Measurements from ENCODE around the gene ALLC. TPM values are rescaled to one million over a fixed set of nuclear protein-coding genes. Genes with fewer than 3 reads are reported as not detected.
"Not testable (repeated sequence)": the region's sequence is repeated elsewhere in the genome, so short reads cannot be mapped to it uniquely, and the experiment has no call there.

The ALLC gene
- total RNA-seq, 2 donors from 2014 or later, result not detected

DNA sequence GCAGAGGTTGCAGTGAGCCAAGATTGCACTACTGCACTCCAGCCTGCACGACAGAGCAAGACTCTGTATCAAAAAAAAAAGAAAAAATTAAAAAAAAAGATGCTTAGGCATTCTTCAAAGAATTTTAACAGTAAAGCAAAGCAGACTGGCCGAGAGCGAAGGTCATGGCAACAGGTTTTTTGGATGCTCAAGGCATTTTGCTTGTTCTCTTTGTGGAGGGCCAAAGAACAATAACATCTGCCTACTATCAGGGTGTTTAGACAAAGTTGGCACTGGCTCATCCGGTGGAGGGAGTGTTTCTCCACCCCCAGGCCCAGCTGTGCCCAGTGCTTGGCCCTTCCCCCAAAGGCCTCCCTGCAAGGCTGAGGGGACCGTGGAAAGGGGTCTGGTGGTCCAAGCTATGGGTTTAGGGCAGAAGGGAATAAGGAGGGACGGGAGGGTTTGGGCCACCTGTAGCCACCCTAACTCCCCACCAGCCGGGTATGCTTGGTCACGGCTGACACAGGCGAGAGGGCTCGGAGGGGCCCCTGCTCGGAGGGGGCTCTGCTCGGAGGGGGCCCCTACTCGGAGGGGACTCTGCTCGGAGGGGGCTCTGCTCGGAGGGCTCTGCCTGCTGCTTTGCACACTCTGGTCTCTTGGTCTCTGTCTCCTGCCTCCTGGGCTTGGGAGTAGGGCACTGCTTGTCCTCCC lies 26.7 kb upstream of the ALLC start:
- H3K36me3 Mint-ChIP-seq (ENCODE audit: low read depth), result peaks cover 5% of the 10 kb centered on the region
- ATAC-seq (no peak), DNase-seq (no peak)
- no peak overlapping the region for H3K27ac Mint-ChIP-seq
- H3K4me1 Mint-ChIP-seq, result peaks cover 5% of the 10 kb centered on the region
- H3K9me3 ChIP-seq (ENCODE audit: control insufficient read depth, low read length, poor library complexity, severe bottlenecking), result no peaks in the 10 kb centered on the region
- no peak overlapping the region for H3K4me3 Mint-ChIP-seq
- H3K27me3 Mint-ChIP-seq, result peaks cover 48% of the 10 kb centered on the region

DNA sequence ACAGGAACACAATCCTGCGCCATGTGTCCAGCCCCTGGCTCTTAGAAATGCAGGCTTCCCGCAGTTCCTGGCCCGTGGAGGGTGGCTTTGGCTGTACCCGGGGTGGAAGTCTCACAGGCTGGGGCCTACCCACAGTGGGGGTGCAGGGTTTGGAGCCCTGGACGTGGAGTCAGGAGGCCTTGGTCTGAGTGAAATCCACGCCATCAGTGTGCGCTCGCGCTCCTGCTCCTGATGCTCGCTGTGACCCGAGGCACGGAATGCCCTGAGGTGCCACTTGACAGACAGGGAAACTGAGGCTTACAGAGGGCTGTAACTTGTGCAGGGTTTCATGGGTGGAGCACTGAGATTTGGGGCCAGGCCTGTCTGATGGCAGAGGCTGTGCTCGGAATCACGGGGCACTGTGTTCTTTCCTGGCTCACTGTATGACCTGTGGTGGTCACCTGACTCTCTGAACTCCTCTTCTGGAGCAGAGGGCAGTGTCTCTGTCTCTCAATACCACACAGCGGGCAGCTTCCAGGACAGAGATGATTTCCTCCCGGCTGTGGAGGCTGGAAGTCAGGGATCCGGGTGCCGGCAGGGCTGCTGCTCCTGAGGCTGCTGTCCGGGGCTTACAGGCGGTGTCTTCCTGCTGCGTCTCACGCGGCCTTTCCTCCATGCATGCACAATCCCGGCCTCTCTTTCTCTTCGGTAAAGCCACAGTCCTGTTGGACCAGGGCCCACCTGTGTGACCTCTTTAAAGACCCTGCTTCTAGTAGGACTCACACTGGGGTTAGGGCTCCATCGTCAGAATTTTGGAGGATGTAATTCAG lies 25.9 kb upstream of the ALLC start:
- DNase-seq, result no peak
- ATAC-seq, result no peak
- H3K4me1 Mint-ChIP-seq, result peaks cover 5% of the 10 kb centered on the region
- no peak overlapping the region for H3K27ac Mint-ChIP-seq
- peaks cover 5% of the 10 kb centered on the region for H3K36me3 Mint-ChIP-seq (ENCODE audit: low read depth)
- H3K27me3 Mint-ChIP-seq, result peaks cover 49% of the 10 kb centered on the region
- no peaks in the 10 kb centered on the region for H3K9me3 ChIP-seq (ENCODE audit: control insufficient read depth, low read length, poor library complexity, severe bottlenecking)
- no peak overlapping the region for H3K4me3 Mint-ChIP-seq

DNA sequence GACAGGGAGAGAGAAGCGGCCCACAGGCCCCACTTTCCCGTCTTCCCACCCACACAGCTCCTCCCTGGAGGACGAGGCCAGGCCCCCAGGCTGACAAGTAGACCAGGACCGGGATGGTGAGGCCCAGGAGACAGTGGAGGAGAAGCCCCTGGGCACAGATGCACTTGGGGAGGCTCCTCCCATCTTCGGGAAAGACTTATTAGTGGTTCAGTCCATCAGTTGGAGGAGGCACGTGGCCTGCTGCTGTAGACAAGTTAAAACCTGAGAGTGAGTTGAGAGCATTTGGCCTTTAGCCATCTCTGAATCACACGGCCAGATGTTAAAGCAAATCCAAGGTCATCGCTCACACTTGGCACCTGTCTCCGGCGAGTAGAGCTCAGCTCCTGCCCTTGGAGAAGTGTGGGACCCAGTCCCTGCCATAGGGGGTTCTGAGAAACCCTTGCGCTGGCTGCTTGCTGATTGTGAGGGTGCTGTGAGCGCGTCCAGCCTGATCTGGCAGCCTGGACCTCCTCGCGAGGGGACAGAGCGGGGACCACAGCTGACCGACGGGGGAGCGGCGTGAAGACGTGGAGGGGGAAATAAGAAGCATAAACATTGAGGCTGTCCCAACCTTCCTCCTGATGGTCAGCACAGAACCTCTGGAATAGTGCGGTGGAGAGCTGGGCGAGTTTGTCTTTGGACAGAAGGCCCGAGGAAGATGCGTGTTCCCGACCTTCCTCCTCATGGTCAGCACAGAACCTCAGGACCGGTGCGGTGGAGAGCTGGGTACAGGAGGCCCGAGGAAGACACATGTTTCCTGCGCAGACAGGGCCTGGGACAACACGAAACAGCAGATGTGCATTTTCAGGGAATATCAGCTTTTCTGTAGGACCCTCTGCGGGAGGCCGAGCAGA lies 24.7 kb upstream of the ALLC start:
- H3K27me3 Mint-ChIP-seq, result peaks cover 51% of the 10 kb centered on the region
- peaks cover 2% of the 10 kb centered on the region for H3K4me1 Mint-ChIP-seq
- ATAC-seq, result no peak

DNA sequence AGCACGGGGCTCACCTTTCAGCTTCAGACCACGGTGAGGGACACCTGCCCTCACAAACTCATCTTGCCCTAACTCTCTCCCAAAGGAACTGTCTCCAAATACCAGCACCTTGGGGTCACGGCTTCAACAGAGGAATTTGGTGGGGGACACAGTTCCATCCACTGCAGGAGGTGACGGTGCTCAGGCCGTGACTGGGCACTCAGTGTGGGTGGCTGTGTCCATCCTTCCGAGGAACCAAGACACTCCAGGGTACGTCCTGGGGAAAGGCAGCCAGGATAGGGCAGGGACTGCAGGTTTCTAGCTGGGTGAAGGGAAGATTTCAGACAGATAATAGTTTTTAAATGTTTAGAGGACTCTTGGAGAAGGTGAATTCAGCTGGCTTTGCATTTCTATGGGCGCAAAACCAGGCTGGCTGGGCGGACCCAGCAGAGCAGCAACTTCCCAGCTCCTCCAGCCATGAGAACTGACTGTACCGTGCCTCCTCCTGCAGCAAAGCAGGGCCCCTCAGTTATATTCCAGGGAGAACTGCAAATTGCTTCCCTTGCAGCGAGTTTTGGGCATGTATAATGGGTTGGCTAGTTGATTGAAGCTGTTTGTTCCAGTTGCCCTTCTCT lies 23.9 kb upstream of the ALLC start:
- H3K36me3 Mint-ChIP-seq (ENCODE audit: low read depth), result no peaks in the 10 kb centered on the region
- H3K9me3 ChIP-seq (ENCODE audit: control insufficient read depth, low read length, poor library complexity, severe bottlenecking), result no peaks in the 10 kb centered on the region
- H3K4me3 Mint-ChIP-seq, result no peak overlapping the region
- peaks cover 4% of the 10 kb centered on the region for H3K4me1 Mint-ChIP-seq
- no peak for DNase-seq
- no peak for ATAC-seq
- no peak overlapping the region for H3K27ac Mint-ChIP-seq
- H3K27me3 Mint-ChIP-seq, result peaks cover 51% of the 10 kb centered on the region

More for the DNA sequence above, 24.7 kb upstream of the ALLC start:
- Mint-ChIP-seq H3K4me3 (no peak overlapping the region), H3K27ac (no peak overlapping the region), H3K36me3 (ENCODE audit: low read depth) (no peaks in the 10 kb centered on the region)
- no peaks in the 10 kb centered on the region for H3K9me3 ChIP-seq (ENCODE audit: control insufficient read depth, low read length, poor library complexity, severe bottlenecking)
- DNase-seq, result no peak

DNA sequence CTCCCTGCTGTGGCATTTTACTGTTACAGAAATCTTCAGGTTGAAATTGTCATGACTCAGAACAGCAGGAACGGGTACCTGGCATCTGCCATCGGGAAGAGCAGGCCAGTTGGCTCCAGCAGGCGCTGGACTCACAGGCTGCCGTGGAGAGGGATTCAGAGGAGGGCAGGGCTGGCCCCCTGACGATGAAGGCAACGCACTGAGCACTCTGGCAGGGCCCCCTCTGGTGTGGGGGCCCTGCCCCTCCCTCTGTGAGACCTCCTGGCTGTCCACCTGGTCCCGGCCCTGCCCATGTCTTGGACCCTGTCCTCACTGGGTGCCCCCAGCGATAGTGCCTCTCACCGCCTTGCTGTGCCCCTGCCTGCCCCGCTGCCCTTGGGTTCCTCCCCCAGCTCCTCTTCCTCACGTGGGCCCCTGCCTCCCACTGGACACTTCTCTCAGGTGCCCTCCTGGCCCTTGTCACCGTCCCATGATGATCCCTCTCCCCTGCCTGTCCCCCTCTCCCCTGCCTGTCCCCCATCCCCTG lies 23.3 kb upstream of the ALLC start:
- no peak overlapping the region for H3K4me3 Mint-ChIP-seq
- peaks cover 50% of the 10 kb centered on the region for H3K27me3 Mint-ChIP-seq
- ATAC-seq (no peak), DNase-seq (no peak)
- H3K9me3 ChIP-seq (ENCODE audit: control insufficient read depth, low read length, poor library complexity, severe bottlenecking), result no peaks in the 10 kb centered on the region
- H3K36me3 Mint-ChIP-seq (ENCODE audit: low read depth), result no peaks in the 10 kb centered on the region
- H3K27ac Mint-ChIP-seq, result no peak overlapping the region
- peaks cover 4% of the 10 kb centered on the region for H3K4me1 Mint-ChIP-seq

DNA sequence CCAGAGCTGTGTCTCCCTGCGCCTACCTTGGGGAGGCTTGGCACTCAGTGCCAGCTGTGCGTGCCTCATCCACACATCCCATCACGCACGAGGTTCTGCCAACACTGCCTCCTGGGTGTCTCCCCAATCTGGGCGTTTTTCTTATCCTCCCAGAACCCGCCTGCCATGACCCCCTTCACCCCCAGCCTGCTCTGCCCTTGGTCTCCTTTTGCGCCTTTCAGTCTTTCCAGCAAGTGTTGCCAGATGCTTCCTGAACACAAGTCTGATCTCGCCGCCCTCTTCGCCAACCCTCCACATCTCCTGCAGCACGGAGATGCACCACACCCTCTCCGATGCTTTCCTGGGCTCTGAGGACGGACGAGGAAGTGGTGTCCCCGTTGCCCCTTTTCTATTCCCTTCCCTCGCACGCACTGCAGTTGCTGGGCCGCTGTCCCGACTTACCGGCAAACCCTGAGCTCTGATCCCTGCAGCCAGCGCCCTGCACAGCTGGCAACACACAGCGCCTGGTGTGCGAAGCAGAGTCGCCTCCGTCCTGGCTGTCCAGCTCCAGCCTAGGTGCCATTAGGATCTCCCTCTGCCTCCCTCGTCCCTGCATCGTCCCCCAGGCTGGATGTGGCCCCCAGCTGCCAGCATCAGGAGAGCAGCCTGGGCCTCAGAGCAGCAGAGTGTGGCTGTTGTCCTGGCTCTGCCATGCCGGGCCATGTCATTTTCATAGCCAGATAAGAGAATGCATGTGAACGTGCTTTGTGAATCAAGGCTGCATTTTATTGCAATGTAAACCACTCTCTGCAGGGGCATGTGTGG lies 22.6 kb upstream of the ALLC start:
- H3K36me3 Mint-ChIP-seq (ENCODE audit: low read depth), result no peaks in the 10 kb centered on the region
- peaks cover 2% of the 10 kb centered on the region for H3K4me1 Mint-ChIP-seq
- no peaks in the 10 kb centered on the region for H3K9me3 ChIP-seq (ENCODE audit: control insufficient read depth, low read length, poor library complexity, severe bottlenecking)
- no peak overlapping the region for H3K27ac Mint-ChIP-seq
- DNase-seq, result no peak
- H3K27me3 Mint-ChIP-seq, result peaks cover 46% of the 10 kb centered on the region
- no peak overlapping the region for H3K4me3 Mint-ChIP-seq
- ATAC-seq, result no peak

DNA sequence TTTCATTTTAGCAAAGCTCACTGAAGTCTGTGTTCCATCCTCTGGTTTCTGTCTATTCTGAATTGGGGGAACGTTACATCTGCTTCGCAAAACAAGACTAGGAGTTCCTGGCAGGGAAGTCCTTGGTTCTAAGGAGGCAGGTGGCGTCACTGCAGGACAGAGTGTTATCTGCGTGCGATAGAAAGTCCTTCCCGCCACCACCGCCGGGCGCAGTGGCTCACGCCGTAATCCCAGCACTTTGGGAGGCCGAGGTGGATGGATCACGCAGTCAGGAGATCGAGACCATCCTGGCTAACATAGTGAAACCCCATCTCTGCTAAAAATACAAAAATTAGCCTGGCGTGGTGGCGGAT lies 22.0 kb upstream of the ALLC start:
- not testable (repeated sequence) for H3K4me1 Mint-ChIP-seq; DNase-seq; H3K4me3 Mint-ChIP-seq; H3K9me3 ChIP-seq (ENCODE audit: control insufficient read depth, low read length, poor library complexity, severe bottlenecking); H3K27ac Mint-ChIP-seq; ATAC-seq; H3K36me3 Mint-ChIP-seq (ENCODE audit: low read depth)
- peaks cover 46% of the 10 kb centered on the region for H3K27me3 Mint-ChIP-seq

DNA sequence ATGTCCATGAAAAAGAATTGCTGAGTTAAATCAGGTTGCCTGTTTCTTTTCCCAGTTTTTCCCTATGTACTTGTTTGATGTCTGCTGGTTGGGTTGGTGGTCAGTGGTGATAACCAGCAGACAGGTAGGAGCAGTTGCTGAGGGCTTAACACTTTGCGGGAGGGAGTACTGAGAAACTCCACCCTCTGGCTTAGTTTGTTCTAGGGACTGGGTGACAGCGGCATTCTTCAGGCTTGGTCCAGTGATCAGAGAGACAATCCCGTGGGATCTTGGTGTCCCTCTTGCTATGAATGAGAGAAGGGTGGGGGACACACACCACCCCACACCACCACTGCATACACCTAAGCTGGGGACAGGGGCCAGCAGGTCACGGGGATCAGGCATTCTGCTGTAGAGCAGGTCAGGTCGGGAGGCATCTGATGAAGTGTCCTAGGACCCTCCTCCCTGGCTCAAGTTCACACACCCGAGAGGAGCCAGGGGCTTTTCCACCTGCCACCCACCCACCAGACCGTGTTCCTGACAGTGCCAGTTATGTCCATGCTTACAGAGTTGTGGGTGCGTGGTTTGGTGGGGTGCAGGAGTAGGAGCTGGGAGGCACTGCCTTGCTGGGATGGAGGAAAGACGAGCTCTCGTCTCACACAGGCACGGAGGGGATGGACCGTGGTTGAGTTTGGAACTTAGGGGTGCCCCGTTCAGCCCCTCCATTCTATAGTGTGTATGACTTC lies 21.3 kb upstream of the ALLC start:
- no peak overlapping the region for H3K27ac Mint-ChIP-seq
- ATAC-seq (no peak), DNase-seq (no peak)
- peaks cover 2% of the 10 kb centered on the region for H3K4me1 Mint-ChIP-seq
- no peaks in the 10 kb centered on the region for H3K36me3 Mint-ChIP-seq (ENCODE audit: low read depth)
- no peak overlapping the region for H3K4me3 Mint-ChIP-seq
- peaks cover 46% of the 10 kb centered on the region for H3K27me3 Mint-ChIP-seq
- H3K9me3 ChIP-seq (ENCODE audit: control insufficient read depth, low read length, poor library complexity, severe bottlenecking), result no peaks in the 10 kb centered on the region

DNA sequence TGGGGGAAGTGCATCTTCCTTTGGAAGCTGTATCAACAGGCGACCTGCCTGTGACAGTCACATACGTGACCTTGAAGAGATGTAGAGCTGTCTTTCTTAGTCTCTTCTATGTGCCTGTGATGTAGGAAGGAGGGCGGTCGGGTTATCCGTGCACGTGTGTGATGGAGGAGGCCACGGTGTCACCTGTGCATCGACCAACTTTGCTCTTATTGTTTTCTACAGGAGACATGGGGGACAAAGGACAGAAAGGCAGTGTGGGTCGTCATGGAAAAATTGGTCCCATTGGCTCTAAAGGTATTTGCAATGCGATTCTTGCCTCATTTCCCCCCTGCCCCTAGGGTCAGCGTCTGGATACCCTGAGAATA lies 20.7 kb upstream of the ALLC start:
- Mint-ChIP-seq H3K27ac (no peak overlapping the region), H3K4me3 (no peak overlapping the region), H3K4me1 (peaks cover 2% of the 10 kb centered on the region), H3K36me3 (ENCODE audit: low read depth) (no peaks in the 10 kb centered on the region), H3K27me3 (peaks cover 46% of the 10 kb centered on the region)
- H3K9me3 ChIP-seq (ENCODE audit: control insufficient read depth, low read length, poor library complexity, severe bottlenecking), result no peaks in the 10 kb centered on the region
- DNase-seq (no peak), ATAC-seq (no peak)

DNA sequence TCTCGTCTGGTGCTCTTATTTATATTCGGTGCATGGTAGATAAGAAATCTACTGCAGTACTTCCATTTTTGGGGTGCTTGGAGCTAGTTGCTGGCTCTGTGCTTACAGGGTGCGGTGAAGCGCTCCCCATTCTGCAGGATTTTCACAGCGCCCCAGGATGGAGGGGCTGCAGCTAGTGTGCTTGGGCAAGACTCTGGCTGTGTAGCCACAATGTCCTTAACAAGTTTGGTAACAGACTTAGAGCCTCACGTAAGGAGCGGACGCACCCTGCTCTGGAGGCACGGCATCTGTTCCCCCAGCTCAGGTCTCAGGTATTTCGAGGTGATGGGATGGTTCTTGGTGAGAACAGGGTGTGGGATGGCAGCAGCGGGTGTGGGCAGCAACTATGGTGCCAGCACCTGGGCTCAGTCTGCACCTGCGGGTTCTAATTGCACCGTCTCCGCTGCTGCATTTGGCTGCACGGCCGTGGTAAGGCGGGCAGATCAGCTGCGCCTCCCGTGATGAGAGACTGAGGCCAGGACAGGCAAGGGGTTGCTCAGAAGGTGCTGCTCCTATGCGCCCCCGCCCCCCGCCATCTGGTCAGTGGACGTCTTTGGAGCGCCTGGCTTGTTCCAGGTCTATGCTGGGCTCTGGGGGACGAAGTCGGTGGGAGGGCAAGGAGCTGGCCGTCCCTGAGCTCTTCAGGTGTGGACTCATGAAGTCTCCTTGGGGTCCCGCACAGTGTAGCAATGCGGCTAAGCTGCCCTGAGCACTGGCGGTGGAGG lies 20.1 kb upstream of the ALLC start:
- no peak overlapping the region for H3K4me3 Mint-ChIP-seq
- peaks cover 46% of the 10 kb centered on the region for H3K27me3 Mint-ChIP-seq
- peaks cover 2% of the 10 kb centered on the region for H3K4me1 Mint-ChIP-seq
- no peaks in the 10 kb centered on the region for H3K9me3 ChIP-seq (ENCODE audit: control insufficient read depth, low read length, poor library complexity, severe bottlenecking)
- DNase-seq, result no peak
- H3K36me3 Mint-ChIP-seq (ENCODE audit: low read depth), result no peaks in the 10 kb centered on the region
- no peak overlapping the region for H3K27ac Mint-ChIP-seq
- ATAC-seq, result no peak

DNA sequence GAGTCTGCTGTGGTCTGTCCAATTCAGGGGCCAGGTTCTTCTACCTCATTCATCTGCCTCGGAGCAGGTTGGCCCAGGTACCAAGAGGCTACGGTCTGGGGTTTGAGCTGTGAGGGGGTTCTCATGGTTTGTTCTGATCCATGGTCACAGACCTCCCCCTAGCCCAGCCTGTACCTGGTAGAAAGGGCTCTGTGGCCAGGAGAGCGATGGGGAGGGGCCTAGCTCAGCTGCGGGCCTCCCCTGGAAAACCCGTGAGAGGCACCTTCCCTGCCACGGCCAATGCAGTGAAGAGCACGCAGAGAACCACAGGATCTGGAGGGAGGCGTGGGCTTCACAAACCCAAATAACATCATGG lies 19.6 kb upstream of the ALLC start:
- peaks cover 2% of the 10 kb centered on the region for H3K4me1 Mint-ChIP-seq
- DNase-seq, result no peak
- no peak for ATAC-seq
- no peaks in the 10 kb centered on the region for H3K36me3 Mint-ChIP-seq (ENCODE audit: low read depth)
- H3K9me3 ChIP-seq (ENCODE audit: control insufficient read depth, low read length, poor library complexity, severe bottlenecking), result no peaks in the 10 kb centered on the region
- H3K4me3 Mint-ChIP-seq, result no peak overlapping the region
- no peak overlapping the region for H3K27ac Mint-ChIP-seq
- peaks cover 43% of the 10 kb centered on the region for H3K27me3 Mint-ChIP-seq

Data from T-helper 17 cell (primary cell).